ENCODE measurements around the gene HOXA1. TPM values are rescaled to one million over a fixed set of nuclear protein-coding genes. Genes with fewer than 3 reads are reported as not detected.

HOXA1 gene
- total RNA-seq, 1 experiment from 2014 or later = 1.4 TPM

- Histone ChIP-seq H3F3A (ENCODE audit: low read length, unreplicated experiment) (no peaks in the 10 kb centered on the region), H3K4me3 (ENCODE audit: low read length) (peak overlapping the region; percentile 84), H3K79me2 (ENCODE audit: low read length) (peaks cover 52% of the 10 kb centered on the region), H3K9me3 (ENCODE audit: low read length) (no peaks in the 10 kb centered on the region), H3K27me3 (ENCODE audit: low read length) (no peaks in the 10 kb centered on the region), H3K27ac (ENCODE audit: low read length) (peak overlapping the region; percentile 88), H4K20me1 (ENCODE audit: low read length) (no peaks in the 10 kb centered on the region), H2AFZ (ENCODE audit: low read length) (peak overlapping the region; percentile 64), H3K4me1 (ENCODE audit: insufficient read depth, low read length) (peaks cover 35% of the 10 kb centered on the region), H3K4me2 (ENCODE audit: low read length) (peak overlapping the region; percentile 94), H3K9me2 (replicated peaks; ENCODE audit: low read length) (no peaks in the 10 kb centered on the region), H3K9ac (ENCODE audit: low read length) (peak overlapping the region; percentile 79), H3K36me3 (ENCODE audit: low read depth, low read length) (peaks cover 14% of the 10 kb centered on the region; the same call in 1 of the 2 replicates)
- intact Hi-C loops (cut with micrococcal nuclease) = loop anchor here (2.0 kb wide), 1 partner anchor 50 kb away; no protein-coding TSS in a partner anchor
- no TSS peak for BruUV-seq (replicated peaks)
- TF ChIP-seq CTCF (conservative IDR thresholded peaks at IDR 0.05; ENCODE audit: low read depth, low read length) = no peak
- POLR2A ChIA-PET (ENCODE audit: unreplicated experiment) = interaction anchor here (0.5 to 1.3 kb wide), 10 partner anchors 14 to 421 kb away, joined by 3 to 15 read pairs (median 6); partner anchors contain the start of gene HOXA10
- CTCF ChIA-PET = no interaction called here
- DNase-seq (peak; percentile 45), ATAC-seq (peak; percentile 23)
These were observed 1.1 kb upstream of the HOXA1 start for GRCh38 chr7:27096768-27097514.

- BruUV-seq (replicated peaks) = TSS peak; percentile 47
- Histone ChIP-seq H3K9ac (ENCODE audit: low read length) (no peak overlapping the region), H3K9me2 (replicated peaks; ENCODE audit: low read length) (no peaks in the 10 kb centered on the region), H3K4me3 (ENCODE audit: low read length) (peak overlapping the region; percentile 84), H2AFZ (ENCODE audit: low read length) (peak overlapping the region; percentile 70), H3F3A (ENCODE audit: low read length, unreplicated experiment) (no peaks in the 10 kb centered on the region), H4K20me1 (ENCODE audit: low read length) (no peaks in the 10 kb centered on the region), H3K79me2 (ENCODE audit: low read length) (peaks cover 52% of the 10 kb centered on the region), H3K27me3 (ENCODE audit: low read length) (no peaks in the 10 kb centered on the region), H3K4me2 (ENCODE audit: low read length) (peak overlapping the region; percentile 87), H3K36me3 (ENCODE audit: low read depth, low read length) (peaks cover 10% of the 10 kb centered on the region; the same call in 1 of the 2 replicates), H3K27ac (ENCODE audit: low read length) (no peak overlapping the region), H3K4me1 (ENCODE audit: insufficient read depth, low read length) (peaks cover 35% of the 10 kb centered on the region), H3K9me3 (ENCODE audit: low read length) (no peaks in the 10 kb centered on the region)
- TF ChIP-seq EZH2 (IDR thresholded peaks at IDR 0.05; ENCODE audit: low read length, unreplicated experiment) (no peak), EZH2phosphoT487 (IDR thresholded peaks at IDR 0.05; ENCODE audit: borderline replicate concordance, low read length) (no peak), CTCF (conservative IDR thresholded peaks at IDR 0.05; ENCODE audit: low read depth, low read length) (no peak)
- ChIA-PET POLR2A (ENCODE audit: unreplicated experiment) (no interaction called here), CTCF (no interaction called here)
- DNase-seq = no peak
- intact Hi-C loops (cut with micrococcal nuclease) = no loop called here
- no peak for ATAC-seq
These were observed 527 bp downstream of the HOXA1 start for GRCh38 chr7:27095050-27095896.

Measured in PC-3 (cell line).